C4-2B (cell line): ENCODE results near the gene ITGBL1.

Experiments used
- H3K27ac ChIP-seq: fragments of 450-650 bp; 2 replicates; pipeline ENCODE4 v1.5.1; 2017
- ZFX ChIP-seq: fragments of 450-650 bp; IDR thresholded peaks from 2 replicates; pipeline ENCODE4 v1.6.1; 2017
- TF ChIP-seq, protein P1 (sequence below): fragments of 450-650 bp; conservative IDR thresholded peaks from 2 replicates; pipeline ENCODE4 v1.5.1; 2017; ENCODE audit warnings: mild to moderate bottlenecking

The ITGBL1 gene

DNA sequence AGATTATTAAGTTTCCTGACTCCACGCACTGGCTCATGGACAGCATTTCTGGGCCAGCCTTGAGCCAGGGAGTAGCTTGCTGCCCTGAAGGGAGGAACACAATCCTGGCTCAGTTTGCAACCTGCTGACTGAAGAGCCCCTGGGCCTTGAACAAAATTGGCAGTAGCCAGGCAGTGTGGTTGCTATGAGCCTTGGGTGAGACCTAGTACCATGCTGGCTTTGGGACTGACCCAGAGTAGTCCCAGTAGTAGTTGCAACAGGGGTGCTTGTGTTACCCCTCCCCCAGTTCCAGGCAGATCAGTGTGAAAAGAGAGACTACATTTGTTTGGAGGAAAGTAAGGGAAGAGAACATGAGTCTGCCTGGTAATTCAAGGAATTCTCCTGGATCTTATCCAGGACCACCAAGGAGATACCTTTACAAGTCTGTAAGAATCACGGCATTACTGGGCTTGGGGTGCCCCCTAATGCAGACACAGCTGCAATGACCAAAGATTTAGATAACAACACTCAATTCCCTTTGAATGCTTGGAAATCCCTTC, 22.0 kb downstream of the ITGBL1 start:
- H3K27ac ChIP-seq, result no peak overlapping the region

DNA sequence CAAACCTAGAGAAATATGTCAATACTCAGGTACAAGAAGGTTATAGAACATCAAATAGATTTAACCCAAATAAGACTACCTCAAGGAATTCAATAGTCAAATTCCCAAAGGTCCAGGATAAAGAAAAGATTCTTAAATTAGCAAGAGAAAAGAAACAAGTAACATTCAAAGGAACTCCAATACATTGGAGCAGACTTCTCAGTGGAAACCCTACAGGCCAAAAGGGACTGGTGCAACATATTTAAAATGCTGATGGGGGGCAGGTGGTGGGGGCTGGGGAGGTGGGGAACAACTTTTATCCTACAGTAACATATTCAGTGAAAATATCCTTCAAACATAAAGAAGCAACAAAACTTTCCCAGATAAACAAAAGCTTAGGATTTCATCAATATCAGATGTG, 23.1 kb downstream of the ITGBL1 start:
- H3K27ac ChIP-seq, result no peak overlapping the region
- TF ChIP-seq, protein P1, sequence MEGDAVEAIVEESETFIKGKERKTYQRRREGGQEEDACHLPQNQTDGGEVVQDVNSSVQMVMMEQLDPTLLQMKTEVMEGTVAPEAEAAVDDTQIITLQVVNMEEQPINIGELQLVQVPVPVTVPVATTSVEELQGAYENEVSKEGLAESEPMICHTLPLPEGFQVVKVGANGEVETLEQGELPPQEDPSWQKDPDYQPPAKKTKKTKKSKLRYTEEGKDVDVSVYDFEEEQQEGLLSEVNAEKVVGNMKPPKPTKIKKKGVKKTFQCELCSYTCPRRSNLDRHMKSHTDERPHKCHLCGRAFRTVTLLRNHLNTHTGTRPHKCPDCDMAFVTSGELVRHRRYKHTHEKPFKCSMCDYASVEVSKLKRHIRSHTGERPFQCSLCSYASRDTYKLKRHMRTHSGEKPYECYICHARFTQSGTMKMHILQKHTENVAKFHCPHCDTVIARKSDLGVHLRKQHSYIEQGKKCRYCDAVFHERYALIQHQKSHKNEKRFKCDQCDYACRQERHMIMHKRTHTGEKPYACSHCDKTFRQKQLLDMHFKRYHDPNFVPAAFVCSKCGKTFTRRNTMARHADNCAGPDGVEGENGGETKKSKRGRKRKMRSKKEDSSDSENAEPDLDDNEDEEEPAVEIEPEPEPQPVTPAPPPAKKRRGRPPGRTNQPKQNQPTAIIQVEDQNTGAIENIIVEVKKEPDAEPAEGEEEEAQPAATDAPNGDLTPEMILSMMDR, result no peak
- TF ChIP-seq ZFX, result no peak

More for the DNA sequence above, 22.0 kb downstream of the ITGBL1 start:
- TF ChIP-seq, protein P1, result no peak
- no peak for TF ChIP-seq ZFX

DNA sequence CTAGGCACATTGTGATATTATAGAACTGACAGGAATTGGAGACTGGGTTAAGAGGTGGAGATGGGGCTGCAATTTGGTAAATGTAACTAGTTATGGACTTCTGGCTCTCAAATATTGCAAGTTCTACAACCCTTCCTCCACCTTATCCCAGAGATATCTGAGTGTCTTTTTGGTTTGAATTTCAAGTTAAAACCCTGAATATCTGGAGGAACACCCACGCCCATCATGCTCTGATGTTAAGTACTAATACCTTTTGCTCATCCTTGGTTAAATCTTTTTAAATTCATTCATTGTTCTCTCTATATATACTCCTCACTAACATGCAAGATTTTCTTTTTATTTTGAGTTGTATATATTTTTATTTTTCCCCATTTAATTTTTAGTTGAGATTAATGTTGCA, 28.9 kb downstream of the ITGBL1 start:
- no peak overlapping the region for H3K27ac ChIP-seq
- TF ChIP-seq, protein P1, result no peak
- no peak for TF ChIP-seq ZFX

DNA sequence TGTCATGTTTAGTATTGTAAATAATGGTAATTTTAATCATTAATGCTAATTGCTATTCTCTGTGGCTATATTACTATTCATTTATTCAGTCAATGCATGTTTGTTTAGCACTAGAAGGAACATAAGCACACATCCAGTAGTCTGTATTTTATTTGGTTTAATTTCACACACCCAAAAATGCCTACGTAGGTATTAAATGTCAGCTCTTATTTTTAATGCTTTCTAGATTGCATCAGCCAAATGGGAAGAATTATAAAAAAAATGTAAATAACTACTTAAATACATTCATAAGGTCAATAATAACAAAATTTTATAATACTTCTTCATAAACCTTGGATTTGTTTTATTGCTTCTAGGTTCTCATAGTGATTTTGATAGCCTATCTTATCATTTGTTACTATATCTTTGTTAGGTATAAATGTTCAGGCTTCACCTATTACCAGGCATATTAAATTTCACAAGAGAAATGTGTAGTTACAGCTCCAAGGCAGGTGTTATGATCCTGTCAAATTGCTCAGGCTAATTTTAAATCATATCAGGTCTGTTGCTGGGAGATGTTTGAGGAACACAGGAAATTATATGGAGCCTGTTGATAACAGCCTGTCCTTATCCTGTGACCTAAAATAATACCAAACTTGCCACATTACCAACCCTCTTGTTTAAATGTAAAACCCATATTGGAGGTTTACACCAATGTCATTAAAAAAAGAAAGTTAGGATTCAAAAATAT, 34.4 kb downstream of the ITGBL1 start:
- H3K27ac ChIP-seq, result no peak overlapping the region
- TF ChIP-seq ZFX, result no peak
- TF ChIP-seq, protein P1, result no peak

DNA sequence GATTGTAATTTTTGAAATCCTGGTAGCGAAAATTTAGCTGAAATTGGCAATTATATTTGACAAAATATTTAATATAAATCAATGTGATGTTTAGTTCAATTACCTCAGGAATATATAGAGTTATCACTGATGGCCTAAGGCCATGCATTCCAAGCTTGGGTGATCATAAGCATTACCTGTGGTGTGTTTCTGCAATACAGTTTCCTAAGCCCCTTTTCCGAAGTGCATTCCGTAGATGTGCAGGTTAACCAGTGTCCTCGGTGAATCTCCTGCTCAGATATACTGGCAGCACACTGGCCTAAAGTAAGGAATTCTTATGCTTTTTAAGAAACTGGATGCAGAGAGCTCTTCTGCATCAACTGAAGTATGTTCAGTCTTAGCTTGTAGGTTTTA, 35.0 kb downstream of the ITGBL1 start:
- no peak for TF ChIP-seq ZFX
- TF ChIP-seq, protein P1, result no peak

DNA sequence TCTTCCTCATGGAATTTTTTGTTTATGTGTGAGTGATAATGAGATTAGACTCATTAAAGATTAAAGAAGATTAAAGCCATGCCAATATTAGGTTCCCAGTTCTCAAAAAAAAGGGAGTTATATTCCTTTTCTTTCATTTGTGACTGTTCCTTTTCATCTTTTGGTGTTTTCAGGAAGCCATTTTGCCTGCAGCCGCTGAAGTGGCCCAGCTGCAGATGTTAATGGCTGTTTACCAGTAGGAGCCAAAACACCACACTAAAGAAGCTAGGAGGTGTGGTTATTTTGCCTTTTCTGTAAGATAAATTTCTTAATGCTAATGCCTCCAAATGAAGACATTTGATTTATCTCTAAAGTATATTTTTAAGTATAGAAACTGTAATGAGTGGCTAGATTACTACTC, 36.3 kb downstream of the ITGBL1 start:
- no peak overlapping the region for H3K27ac ChIP-seq
- TF ChIP-seq ZFX, result no peak
- TF ChIP-seq, protein P1, result no peak

More for the DNA sequence above, 35.0 kb downstream of the ITGBL1 start:
- H3K27ac ChIP-seq, result no peak overlapping the region

DNA sequence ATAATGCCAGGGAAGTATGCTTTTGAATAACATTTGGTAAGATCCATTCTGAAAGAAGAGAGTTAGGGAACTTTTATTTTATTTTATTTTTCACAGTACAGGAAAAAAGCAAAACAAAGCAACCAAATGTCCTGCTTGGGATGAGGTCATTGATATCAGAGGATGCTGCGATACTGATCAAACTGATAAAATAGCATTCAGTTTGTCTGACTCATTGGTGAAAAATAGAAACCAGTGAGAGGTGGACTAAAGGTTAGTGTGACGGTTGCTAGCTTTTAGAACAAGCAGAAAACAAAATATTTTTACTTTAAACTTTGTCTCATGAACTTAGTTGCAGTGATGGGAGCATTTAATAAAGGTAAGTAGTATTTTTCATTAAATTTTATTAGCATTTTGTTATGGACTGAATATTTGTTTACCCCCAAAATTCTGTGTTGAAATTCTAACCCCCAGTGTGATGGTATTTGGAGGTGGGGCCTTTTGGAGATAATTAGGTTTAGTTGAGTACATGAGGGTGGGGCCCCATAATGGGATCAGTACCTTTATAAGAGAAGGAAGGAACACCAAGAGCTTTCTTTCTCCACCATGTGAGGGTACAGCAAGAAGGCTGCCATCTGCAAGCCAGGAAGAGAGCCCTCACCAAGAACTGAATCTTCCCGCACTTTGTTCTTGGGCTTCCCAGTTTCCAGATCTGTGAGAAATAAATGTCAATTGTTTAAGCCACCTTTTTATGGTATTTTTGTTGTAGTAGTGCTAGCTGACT, 37.3 kb downstream of the ITGBL1 start:
- TF ChIP-seq ZFX, result no peak
- TF ChIP-seq, protein P1, result no peak
- H3K27ac ChIP-seq, result no peak overlapping the region
